ENCODE results near the gene METTL2B. TPM values are rescaled to one million over a fixed set of nuclear protein-coding genes. Genes with fewer than 3 reads are reported as not detected.

The METTL2B gene
- 24.3 to 26.7 TPM (median 25.1 TPM) in 5 replicates for total RNA-seq (2022; extraction: Qiagen RNA extraction; ENCODE audit: low read depth)

DNA sequence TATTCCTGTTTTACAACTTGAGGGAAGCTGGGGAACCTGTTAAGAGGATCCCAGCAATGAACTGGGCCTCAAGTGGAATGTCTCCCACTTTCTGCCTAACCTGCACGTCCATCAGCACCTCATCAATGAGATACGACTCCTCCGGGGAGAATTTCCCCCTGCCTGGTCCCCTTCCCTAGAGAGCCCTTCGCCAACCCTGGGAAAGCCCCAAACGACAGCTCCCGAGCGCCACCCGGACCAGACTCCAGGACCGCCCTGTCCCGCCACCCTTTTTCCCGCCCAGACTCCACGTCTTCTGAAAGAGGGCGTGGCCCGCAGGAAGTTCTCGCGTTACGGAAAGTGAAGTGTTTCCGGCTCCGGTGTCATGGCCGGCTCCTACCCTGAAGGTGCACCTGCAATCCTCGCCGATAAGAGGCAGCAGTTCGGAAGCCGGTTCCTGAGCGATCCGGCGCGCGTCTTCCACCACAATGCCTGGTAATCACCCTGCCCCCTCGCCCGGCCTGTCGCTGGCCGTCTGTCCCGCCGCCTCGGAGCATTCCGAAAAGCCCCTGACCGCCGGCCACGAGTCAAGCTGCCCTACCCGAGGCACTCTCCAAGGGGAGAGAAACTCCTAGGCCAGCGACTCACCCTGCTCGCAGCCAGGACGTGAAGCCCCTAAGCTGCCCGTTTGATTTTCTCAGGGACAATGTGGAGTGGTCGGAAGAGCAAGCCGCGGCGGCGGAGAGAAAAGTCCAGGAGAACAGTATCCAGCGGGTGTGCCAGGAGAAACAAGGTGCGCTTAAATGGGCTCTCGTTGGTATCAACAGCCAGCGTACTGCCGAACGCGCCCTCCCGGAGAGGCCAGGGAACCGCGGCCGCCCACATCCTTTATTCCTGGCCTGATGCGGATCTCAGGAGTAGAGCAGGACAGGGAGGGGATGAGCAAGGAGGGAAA lies at the start of gene METTL2B:
Gene METTL2B (plus strand): TSS at position 347 of the 934 bp plus-strand sequence. CDS start 18 bp downstream, at position 365.

GRCh38 chr7:128455543-128456254 lies 20.8 kb upstream of the METTL2B start, which contains the start of gene HILPDA:
TSS of gene HILPDA (plus strand) at chr7:128455878. CDS start at chr7:128457269, 1,391 bp downstream.

Other genes starting within 250 kb of the METTL2B start
- not detected in 5 replicates for gene LEP, start 235.5 kb upstream of the METTL2B start, total RNA-seq (2022; extraction: Qiagen RNA extraction; ENCODE audit: low read depth)
- gene RBM28, start 132.8 kb upstream of the METTL2B start, total RNA-seq (2022; extraction: Qiagen RNA extraction; ENCODE audit: low read depth): 54.7 to 68.5 TPM (median 58.8 TPM) in 5 replicates
- 0.34 to 0.63 TPM (median 0.41 TPM) in 5 replicates for gene PRRT4, start 115.1 kb upstream of the METTL2B start, total RNA-seq (2022; extraction: Qiagen RNA extraction; ENCODE audit: low read depth)
- 75.0 to 96.8 TPM (median 88.2 TPM) in 5 replicates for gene IMPDH1, start 66.8 kb upstream of the METTL2B start, total RNA-seq (2022; extraction: Qiagen RNA extraction; ENCODE audit: low read depth)
- 19.0 to 21.7 TPM (median 20.2 TPM) in 5 replicates for gene HILPDA, start 20.9 kb upstream of the METTL2B start, total RNA-seq (2022; extraction: Qiagen RNA extraction; ENCODE audit: low read depth)
- 0.41 to 0.85 TPM (median 0.67 TPM) in 5 replicates for gene GARIN1A, start 195.5 kb downstream of the METTL2B start, total RNA-seq (2022; extraction: Qiagen RNA extraction; ENCODE audit: low read depth)